Dendritic cell treated with granulocyte-macrophage colony-stimulating factor and Interleukin-4, amounts not matched to agents 40 ng/mL and 50 ng/mL, for 4 days (primary cell): ENCODE data around the gene KLHL28.

Experiments
- H3K27ac Mint-ChIP-seq: one replicate; pipeline ENCODE4 v1.8.0; 2022; ENCODE audit warnings: mild to moderate bottlenecking, mixed read lengths
- H3K27me3 Mint-ChIP-seq: one replicate; pipeline ENCODE4 v1.8.0; 2022; ENCODE audit warnings: mild to moderate bottlenecking, mixed read lengths
- H3K36me3 Mint-ChIP-seq: one replicate; pipeline ENCODE4 v1.8.0; 2022; ENCODE audit warnings: low read depth, mixed read lengths
- H3K4me1 Mint-ChIP-seq: one replicate; pipeline ENCODE4 v1.8.0; 2022; ENCODE audit warnings: low read depth, mixed read lengths
- H3K4me3 Mint-ChIP-seq: one replicate; pipeline ENCODE4 v1.8.0; 2022; ENCODE audit warnings: mild to moderate bottlenecking, moderate library complexity, mixed read lengths
- H3K9me3 Mint-ChIP-seq: one replicate; pipeline ENCODE4 v1.8.0; 2022; ENCODE audit warnings: mixed read lengths
- intact Hi-C: fragments of 100-400 bp; cut with micrococcal nuclease; formaldehyde crosslinking; loops from one replicate; pipeline ENCODE4 v1.15.0; 2022

Gene KLHL28

DNA sequence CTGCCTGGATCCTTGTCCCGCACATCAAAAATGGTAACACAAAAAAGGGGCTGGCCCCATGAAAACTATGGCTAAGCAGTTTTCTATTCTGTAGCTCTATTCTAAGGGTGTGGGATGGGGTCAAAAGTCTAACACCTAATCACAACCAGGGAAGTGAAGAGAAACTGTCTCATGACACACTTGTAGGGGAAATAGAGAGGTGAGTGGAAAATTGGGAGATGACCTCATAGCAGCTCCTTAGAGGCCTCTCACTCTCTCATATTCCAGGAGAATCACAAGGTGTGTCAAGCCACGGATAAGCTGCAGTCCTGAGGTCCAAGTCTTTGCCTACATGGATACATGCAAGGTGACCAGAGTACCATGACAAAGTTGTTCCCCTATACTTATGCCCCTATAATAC, 10.7 kb downstream of the KLHL28 start:
- H3K9me3 Mint-ChIP-seq, result peaks cover 10% of the 10 kb centered on the region
- no peaks in the 10 kb centered on the region for H3K4me1 Mint-ChIP-seq
- no peak overlapping the region for H3K27ac Mint-ChIP-seq
- no peak overlapping the region for H3K4me3 Mint-ChIP-seq
- no peaks in the 10 kb centered on the region for H3K27me3 Mint-ChIP-seq
- intact Hi-C loops, result no loop called here
- peaks cover 42% of the 10 kb centered on the region for H3K36me3 Mint-ChIP-seq

DNA sequence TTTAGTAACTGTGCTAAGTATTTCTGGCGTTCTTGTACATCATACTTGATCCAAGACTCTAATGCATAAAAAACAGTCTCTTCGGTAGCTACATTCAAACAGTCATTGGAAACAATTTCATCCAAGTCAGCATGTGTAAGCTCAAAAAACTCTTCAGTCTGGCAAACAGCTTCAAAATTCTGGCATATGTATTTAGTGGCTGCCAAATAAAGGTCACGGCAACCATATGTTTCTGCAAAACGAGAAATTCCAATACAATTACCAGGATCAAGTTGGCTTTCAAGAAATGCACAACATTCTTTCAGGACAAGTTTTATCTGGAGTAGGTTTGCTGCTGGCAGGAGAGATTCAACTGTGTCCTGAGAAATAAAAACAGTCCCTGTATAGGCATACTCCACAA, 16.5 kb downstream of the KLHL28 start:
- no peaks in the 10 kb centered on the region for H3K4me1 Mint-ChIP-seq

DNA sequence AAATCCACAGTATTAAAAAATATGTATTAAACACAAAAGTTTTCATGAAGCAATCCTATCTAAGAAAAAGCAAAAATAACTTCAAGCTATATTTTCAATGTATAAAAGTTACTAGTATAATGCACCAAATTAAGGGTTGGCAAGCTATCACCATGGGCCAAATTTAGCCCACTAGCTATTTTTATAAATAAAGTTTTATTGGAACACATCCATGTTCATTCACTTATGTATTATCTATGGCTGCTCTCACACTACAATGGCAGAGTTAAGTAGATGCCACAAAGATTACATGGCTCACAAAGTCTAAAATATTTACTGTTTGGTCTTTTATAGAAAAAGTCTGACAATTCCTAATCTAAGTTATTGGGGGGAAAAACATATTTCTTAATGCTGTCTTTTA, 17.6 kb downstream of the KLHL28 start:
- Mint-ChIP-seq H3K27me3 (no peaks in the 10 kb centered on the region), H3K9me3 (peaks cover 10% of the 10 kb centered on the region), H3K4me3 (no peak overlapping the region), H3K27ac (no peak overlapping the region), H3K36me3 (peaks cover 80% of the 10 kb centered on the region), H3K4me1 (no peaks in the 10 kb centered on the region)
- intact Hi-C loops, result no loop called here

More for the DNA sequence above, 16.5 kb downstream of the KLHL28 start:
- no peak overlapping the region for H3K4me3 Mint-ChIP-seq
- H3K9me3 Mint-ChIP-seq, result peaks cover 10% of the 10 kb centered on the region
- H3K27ac Mint-ChIP-seq, result no peak overlapping the region
- H3K36me3 Mint-ChIP-seq, result peaks cover 75% of the 10 kb centered on the region
- no peaks in the 10 kb centered on the region for H3K27me3 Mint-ChIP-seq
- intact Hi-C loops, result no loop called here

DNA sequence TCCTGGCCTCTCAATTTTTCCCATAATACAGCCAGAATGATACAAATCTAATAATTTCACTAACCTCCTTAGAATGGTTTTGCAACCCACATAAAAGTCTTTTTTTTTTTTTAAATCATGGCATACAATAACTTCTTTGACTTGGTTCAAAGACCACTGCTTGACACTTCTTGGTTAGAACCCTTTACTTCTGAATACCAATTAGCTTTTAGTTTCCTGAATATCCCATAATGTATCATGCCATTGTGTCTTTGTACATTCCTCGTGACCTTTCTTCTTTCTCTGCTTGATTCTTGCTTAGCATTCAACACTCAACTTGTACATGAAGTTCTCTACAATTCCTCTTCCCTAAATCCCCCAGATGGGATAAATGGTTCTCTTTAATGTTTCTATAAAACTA, 19.3 kb downstream of the KLHL28 start:
- H3K9me3 Mint-ChIP-seq, result peaks cover 9% of the 10 kb centered on the region
- H3K4me1 Mint-ChIP-seq, result no peaks in the 10 kb centered on the region
- H3K27ac Mint-ChIP-seq, result no peak overlapping the region
- H3K36me3 Mint-ChIP-seq, result peaks cover 82% of the 10 kb centered on the region
- no peaks in the 10 kb centered on the region for H3K27me3 Mint-ChIP-seq
- H3K4me3 Mint-ChIP-seq, result no peak overlapping the region
- intact Hi-C loops, result no loop called here

DNA sequence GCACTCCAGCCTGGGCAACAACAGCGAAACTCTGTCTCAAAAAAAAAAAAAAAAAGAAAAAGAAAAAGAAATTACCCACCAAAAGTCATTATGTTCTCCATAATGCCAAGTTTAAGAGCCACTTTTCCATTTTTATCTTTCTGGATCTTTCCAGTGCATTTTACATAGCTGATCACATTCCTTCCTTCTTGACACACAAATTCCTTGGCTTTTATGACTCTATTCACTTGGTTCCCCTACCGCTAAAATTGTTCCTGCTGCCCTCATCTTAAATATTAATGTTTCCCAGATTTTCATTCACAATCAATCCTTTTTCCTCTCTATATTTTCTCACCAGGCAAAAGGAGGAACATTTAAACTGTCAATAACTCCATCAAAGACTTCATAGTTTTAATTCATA, 20.2 kb downstream of the KLHL28 start:
- H3K36me3 Mint-ChIP-seq, result peaks cover 79% of the 10 kb centered on the region
- H3K27ac Mint-ChIP-seq, result no peak overlapping the region
- H3K4me1 Mint-ChIP-seq, result peaks cover 1% of the 10 kb centered on the region
- peaks cover under 1% of the 10 kb centered on the region for H3K9me3 Mint-ChIP-seq
- intact Hi-C loops, result no loop called here
- no peak overlapping the region for H3K4me3 Mint-ChIP-seq
- H3K27me3 Mint-ChIP-seq, result no peaks in the 10 kb centered on the region

DNA sequence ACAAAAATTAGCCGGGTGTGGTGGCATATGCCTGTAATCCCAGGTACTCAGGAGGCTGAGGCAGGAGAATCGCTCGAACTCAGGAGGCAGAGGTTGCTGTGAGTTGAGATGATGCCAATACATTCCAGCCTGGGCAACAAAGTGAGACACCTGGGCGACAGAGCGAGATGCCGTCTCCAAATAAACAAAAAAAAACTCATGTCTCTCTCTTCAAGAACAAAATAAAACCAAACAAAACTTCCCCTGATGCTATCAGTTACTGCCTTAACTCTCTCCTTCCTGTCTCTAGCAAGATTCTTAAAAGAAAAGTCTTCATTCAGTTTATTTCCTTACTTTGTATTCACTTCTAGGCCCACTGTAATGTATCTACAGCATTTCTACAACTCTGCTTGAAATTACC, 20.8 kb downstream of the KLHL28 start:
- no peak overlapping the region for H3K27ac Mint-ChIP-seq
- H3K27me3 Mint-ChIP-seq, result no peaks in the 10 kb centered on the region
- intact Hi-C loops, result no loop called here
- peaks cover 8% of the 10 kb centered on the region for H3K4me1 Mint-ChIP-seq
- no peaks in the 10 kb centered on the region for H3K9me3 Mint-ChIP-seq
- H3K4me3 Mint-ChIP-seq, result no peak overlapping the region
- peaks cover 84% of the 10 kb centered on the region for H3K36me3 Mint-ChIP-seq

DNA sequence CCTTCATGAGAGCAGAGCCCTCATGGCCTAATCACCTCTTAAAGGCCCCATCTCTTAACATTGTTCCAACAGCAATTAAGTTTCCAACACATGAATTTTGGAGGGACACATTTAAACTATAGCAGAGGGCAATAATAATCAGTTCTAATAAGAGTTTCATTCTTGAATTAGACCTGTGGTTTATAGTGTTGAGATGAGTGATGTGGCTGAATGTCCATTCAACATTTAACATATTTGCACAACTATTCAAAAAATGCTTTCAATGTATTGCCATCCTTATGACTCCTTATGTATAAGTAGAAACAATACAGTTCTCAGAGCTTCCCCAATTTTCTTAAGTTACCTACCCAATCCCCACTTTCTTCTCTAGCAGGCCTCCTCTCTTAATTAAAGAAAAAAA, 21.5 kb downstream of the KLHL28 start:
- H3K27ac Mint-ChIP-seq, result no peak overlapping the region
- H3K9me3 Mint-ChIP-seq, result no peaks in the 10 kb centered on the region
- H3K36me3 Mint-ChIP-seq, result peaks cover 79% of the 10 kb centered on the region
- H3K4me1 Mint-ChIP-seq, result peaks cover 9% of the 10 kb centered on the region
- no peak overlapping the region for H3K4me3 Mint-ChIP-seq
- intact Hi-C loops, result no loop called here
- H3K27me3 Mint-ChIP-seq, result no peaks in the 10 kb centered on the region

DNA sequence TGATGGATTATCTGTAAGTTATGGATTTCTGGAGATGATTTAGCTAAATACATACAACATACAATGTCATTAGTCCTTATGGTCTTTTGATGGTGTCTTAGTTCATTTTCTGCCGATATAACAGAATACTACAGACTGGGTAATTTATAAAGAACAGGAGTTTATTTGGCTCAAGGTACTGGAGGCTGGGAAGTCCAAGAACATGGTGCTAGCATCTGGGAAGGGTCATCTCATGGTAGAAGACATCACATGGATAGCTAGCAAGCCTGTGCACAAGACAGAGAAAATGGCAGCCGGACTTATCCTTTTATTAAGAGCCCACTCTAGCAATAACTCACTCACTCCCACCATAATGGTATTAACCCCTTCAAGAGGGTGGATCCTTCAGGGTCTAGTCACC, 24.2 kb downstream of the KLHL28 start:
- H3K9me3 Mint-ChIP-seq, result no peaks in the 10 kb centered on the region
- H3K27me3 Mint-ChIP-seq, result no peaks in the 10 kb centered on the region
- no peak overlapping the region for H3K27ac Mint-ChIP-seq
- peaks cover 9% of the 10 kb centered on the region for H3K4me1 Mint-ChIP-seq
- peaks cover 76% of the 10 kb centered on the region for H3K36me3 Mint-ChIP-seq
- H3K4me3 Mint-ChIP-seq, result no peak overlapping the region
- intact Hi-C loops, result no loop called here

DNA sequence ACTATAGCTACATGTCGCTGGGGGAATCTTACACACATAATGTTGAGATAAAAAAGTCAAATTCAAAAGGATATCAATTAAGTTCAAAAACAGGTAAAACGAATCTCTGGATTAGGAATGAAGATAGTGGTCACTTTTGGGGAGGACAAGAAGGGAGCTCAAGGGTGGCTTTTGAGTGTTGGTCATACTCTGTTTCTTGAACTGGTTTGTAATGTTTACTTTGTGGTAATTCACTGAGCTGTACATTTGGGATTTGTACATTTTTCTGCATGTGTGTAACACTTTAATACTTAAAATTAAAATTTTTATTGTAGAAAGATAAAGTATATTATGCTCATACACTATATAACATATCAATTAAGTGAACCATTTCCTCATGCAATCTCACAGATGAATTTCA, 26.6 kb downstream of the KLHL28 start:
- H3K36me3 Mint-ChIP-seq, result peaks cover 58% of the 10 kb centered on the region
- H3K27me3 Mint-ChIP-seq, result no peaks in the 10 kb centered on the region
- H3K4me3 Mint-ChIP-seq, result no peak overlapping the region
- H3K27ac Mint-ChIP-seq, result no peak overlapping the region
- peaks cover 9% of the 10 kb centered on the region for H3K4me1 Mint-ChIP-seq
- intact Hi-C loops, result no loop called here
- H3K9me3 Mint-ChIP-seq, result no peaks in the 10 kb centered on the region

DNA sequence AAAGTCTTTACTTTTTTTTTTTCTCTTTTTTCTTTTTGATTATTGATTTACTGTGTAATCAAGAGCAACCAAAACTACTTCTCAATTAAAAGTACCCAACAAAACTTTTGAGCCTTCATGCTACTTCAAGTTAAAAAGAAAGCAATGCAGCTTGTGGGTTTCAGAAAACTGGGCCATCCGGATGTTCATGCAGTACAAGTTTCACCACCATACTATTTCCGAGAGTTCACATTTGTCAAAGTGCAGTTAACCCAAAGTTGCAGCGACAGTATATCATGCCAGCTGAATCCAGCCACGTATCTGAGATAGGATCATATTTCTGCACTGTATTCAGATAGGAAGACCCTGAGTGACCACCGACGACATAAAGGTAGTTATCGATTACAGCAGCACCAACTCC, 33.0 kb downstream of the KLHL28 start:
- Mint-ChIP-seq H3K36me3 (peaks cover 19% of the 10 kb centered on the region), H3K9me3 (no peaks in the 10 kb centered on the region), H3K4me3 (no peak overlapping the region), H3K4me1 (no peaks in the 10 kb centered on the region), H3K27ac (no peak overlapping the region), H3K27me3 (no peaks in the 10 kb centered on the region)
- intact Hi-C loops, result no loop called here

DNA sequence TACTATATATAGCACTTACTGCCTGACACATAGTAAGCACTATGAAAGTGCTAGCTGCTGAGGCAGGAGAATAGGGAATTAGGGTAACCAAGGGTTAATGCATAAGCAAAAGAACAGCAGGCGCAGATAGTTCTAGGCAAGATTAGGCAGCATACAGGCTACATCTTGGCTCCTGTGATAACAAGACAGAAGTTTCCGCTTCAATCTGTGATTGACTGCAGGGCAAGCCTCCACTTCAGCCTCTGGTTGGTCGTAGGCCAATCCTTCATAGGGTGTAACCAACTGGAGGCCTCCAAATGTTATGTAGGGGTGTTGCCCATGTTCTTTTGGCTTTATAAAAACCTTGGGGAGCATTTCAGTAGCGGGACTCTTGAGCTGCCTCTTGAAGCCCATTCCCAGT, 46.9 kb downstream of the KLHL28 start:
- H3K36me3 Mint-ChIP-seq, result no peaks in the 10 kb centered on the region
- peaks cover 8% of the 10 kb centered on the region for H3K9me3 Mint-ChIP-seq
- intact Hi-C loops, result no loop called here
- H3K27ac Mint-ChIP-seq, result no peak overlapping the region
- no peaks in the 10 kb centered on the region for H3K4me1 Mint-ChIP-seq
- no peak overlapping the region for H3K4me3 Mint-ChIP-seq
- peaks cover 36% of the 10 kb centered on the region for H3K27me3 Mint-ChIP-seq

DNA sequence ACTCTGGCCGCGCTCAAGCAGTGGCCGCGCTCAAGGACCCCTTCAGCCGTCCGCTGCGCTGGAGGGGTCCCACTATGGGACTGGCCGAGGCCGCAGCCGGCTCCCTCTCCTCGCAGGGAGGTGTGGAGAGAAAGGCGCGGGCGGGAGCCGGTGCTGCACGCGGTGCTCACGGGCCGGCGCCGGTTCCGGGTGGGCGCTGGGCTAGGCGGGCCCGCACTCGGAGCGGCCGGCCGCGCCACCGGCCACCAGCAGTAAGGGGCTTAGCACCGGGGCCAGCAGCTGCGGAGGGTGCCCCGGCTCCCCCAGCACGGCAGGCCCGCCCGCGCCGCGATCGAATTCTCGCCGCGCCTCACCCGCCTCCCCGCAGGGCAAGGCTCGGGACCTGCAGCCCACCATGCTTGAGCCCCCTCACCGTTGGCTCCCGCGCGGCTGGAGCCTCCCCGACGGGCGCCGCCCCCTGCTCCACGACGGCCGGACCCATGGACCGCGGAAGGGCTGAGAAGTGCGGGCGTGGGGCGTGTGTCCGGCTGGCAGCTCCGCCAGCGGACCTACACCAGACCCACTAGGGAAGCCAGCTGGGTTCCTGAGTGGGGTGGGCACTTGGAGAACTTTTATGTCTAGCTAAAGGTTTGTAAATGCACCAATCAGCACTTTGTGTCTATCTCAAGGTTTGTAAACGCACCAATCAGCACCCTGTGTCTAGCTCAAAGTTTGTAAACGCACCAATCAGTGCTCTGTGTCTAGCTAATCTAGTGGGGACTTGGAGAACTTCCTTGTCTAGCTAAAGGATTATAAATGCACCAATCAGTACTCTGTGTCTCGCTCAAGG, 49.5 kb downstream of the KLHL28 start:
- H3K4me3 Mint-ChIP-seq, result peak overlapping the region; percentile 41
- H3K9me3 Mint-ChIP-seq, result peaks cover 8% of the 10 kb centered on the region
- intact Hi-C loops, result loop anchor here (2.0 kb wide), 1 partner anchor 357 kb away; no protein-coding TSS in a partner anchor
- H3K27ac Mint-ChIP-seq, result no peak overlapping the region
- no peaks in the 10 kb centered on the region for H3K36me3 Mint-ChIP-seq
- H3K27me3 Mint-ChIP-seq, result peaks cover 48% of the 10 kb centered on the region
- no peaks in the 10 kb centered on the region for H3K4me1 Mint-ChIP-seq

DNA sequence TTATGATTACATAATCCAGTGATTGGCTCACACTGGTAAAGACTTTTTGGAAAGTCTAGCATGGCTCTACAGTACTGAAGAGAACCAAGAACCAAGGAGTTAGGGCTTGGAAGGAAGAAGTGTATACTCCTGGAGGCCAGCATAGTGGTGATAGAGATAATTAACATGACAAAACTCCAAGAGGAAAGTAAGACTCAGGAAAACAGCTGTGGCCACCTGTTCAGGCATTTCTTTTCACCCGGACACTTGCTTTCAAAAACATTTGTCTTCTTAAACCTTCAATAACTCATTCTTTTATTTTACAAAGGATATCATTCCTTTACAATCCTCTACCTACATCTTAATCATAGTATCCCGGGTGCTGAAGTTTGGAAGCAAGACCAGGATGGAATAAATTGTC, 50.9 kb downstream of the KLHL28 start:
- Mint-ChIP-seq H3K9me3 (peaks cover 8% of the 10 kb centered on the region), H3K27me3 (peaks cover 48% of the 10 kb centered on the region), H3K36me3 (no peaks in the 10 kb centered on the region), H3K27ac (no peak overlapping the region), H3K4me1 (no peaks in the 10 kb centered on the region), H3K4me3 (no peak overlapping the region)
- intact Hi-C loops, result no loop called here

DNA sequence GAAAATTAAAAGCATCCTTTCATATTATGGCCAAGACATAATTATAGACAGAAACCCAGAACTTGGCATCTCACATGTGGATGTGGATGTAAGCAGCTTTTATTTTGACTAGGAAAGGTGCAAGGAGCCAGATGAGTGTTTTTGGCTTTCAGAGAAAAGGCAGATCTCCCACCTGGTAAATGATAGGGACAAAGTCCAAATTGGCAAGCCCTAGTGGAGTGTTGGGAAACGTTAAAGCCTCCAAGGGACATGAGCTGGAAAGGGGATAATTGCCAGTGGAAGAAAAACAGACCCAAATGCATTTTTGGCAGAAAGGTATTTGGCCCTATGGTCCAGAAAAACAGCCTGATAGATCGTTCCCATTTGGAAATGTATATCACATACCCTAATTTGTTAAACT, 60.1 kb downstream of the KLHL28 start:
- Mint-ChIP-seq H3K4me3 (no peak overlapping the region), H3K27me3 (no peaks in the 10 kb centered on the region), H3K9me3 (no peaks in the 10 kb centered on the region), H3K36me3 (peaks cover 12% of the 10 kb centered on the region), H3K4me1 (peaks cover 14% of the 10 kb centered on the region), H3K27ac (no peak overlapping the region)
- intact Hi-C loops, result no loop called here

DNA sequence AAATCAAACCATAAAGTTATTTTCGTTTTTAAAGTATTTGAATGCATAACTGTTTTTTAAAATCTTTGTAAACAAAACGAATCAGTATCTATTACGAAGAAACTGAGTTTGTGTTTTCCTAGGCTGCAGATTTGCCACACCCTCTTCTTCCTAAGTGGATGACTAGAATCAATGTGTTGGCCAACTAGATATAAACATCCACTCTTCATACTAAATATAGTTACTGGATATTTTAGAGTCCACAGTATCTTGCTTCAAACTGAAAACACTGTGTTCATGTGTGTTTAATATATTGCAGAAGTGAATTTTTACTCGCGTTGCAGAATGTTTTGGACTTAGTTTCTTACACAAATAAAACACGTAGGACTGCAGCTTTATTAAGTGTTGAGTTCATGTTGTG, 63.2 kb downstream of the KLHL28 start:
- Mint-ChIP-seq H3K4me1 (peaks cover 14% of the 10 kb centered on the region), H3K27me3 (no peaks in the 10 kb centered on the region), H3K9me3 (no peaks in the 10 kb centered on the region), H3K36me3 (peaks cover 8% of the 10 kb centered on the region), H3K27ac (no peak overlapping the region), H3K4me3 (peak overlapping the region; percentile 93)
- intact Hi-C loops, result no loop called here
